T-helper 17 cell (primary cell): ENCODE measurements around the gene ATF4. TPM values are rescaled to one million over a fixed set of nuclear protein-coding genes. Genes with fewer than 3 reads are reported as not detected.

Source experiments
- ATAC-seq: fragments of 150-1000 bp; cut with Tn5 transposase; 2 replicates; pipeline ENCODE4 v1.10.0; 2021; ENCODE audit warnings: mild to moderate bottlenecking, moderate library complexity
- DNase-seq, 3 donors: peaks; one replicate each; pipeline versions ENCODE4 v3.0.0 to v3.0.0-alpha.2; 2020 to 2021
- H3K9me3 ChIP-seq: one replicate; pipeline ENCODE4 v1.7.0; 2013; ENCODE audit warnings: low read length, mild to moderate bottlenecking; ENCODE audit not compliant: control insufficient read depth, poor library complexity, severe bottlenecking
- H3K27ac Mint-ChIP-seq: one replicate; pipeline ENCODE4 v1.8.0; 2022; ENCODE audit warnings: mild to moderate bottlenecking, moderate library complexity, mixed read lengths
- H3K27me3 Mint-ChIP-seq: one replicate; pipeline ENCODE4 v1.8.0; 2022; ENCODE audit warnings: mixed read lengths
- H3K36me3 Mint-ChIP-seq: one replicate; pipeline ENCODE4 v1.8.0; 2022; ENCODE audit warnings: low read depth, mixed read lengths
- H3K4me1 Mint-ChIP-seq: one replicate; pipeline ENCODE4 v1.8.0; 2022; ENCODE audit warnings: mild to moderate bottlenecking, mixed read lengths
- H3K4me3 Mint-ChIP-seq: one replicate; pipeline ENCODE4 v1.8.0; 2022; ENCODE audit warnings: mild to moderate bottlenecking, moderate library complexity, mixed read lengths
- total RNA-seq, 4 donors: library from RNA in 2 of 4; stranded (reverse) in 2 of 4; gene quantifications; one replicate each; pipeline ENCODE4 v1.2.3 and lab custom pipeline; 2022 to 2026

Gene ATF4
- total RNA-seq, 2 donors from 2014 or later: 260 to 333 TPM

- Mint-ChIP-seq H3K27ac (no peak overlapping the region), H3K27me3 (peaks cover 6% of the 10 kb centered on the region), H3K4me3 (no peak overlapping the region), H3K4me1 (peaks cover 6% of the 10 kb centered on the region), H3K36me3 (no peaks in the 10 kb centered on the region)
- ATAC-seq (no peak), DNase-seq (no peak)
- no peaks in the 10 kb centered on the region for H3K9me3 ChIP-seq
These were observed 39.3 kb upstream of the ATF4 start for GRCh38 chr22:39481054-39481453.

- H3K27ac Mint-ChIP-seq: no peak overlapping the region
- H3K9me3 ChIP-seq: no peaks in the 10 kb centered on the region
- H3K36me3 Mint-ChIP-seq: no peaks in the 10 kb centered on the region
- peaks cover 6% of the 10 kb centered on the region for H3K27me3 Mint-ChIP-seq
- ATAC-seq (no peak), DNase-seq (no peak)
- peaks cover 6% of the 10 kb centered on the region for H3K4me1 Mint-ChIP-seq
- no peak overlapping the region for H3K4me3 Mint-ChIP-seq
These were observed 38.8 kb upstream of the ATF4 start for GRCh38 chr22:39481595-39481994.

- no peaks in the 10 kb centered on the region for H3K9me3 ChIP-seq
- no peak overlapping the region for H3K27ac Mint-ChIP-seq
- no peak for ATAC-seq
- H3K4me1 Mint-ChIP-seq: peaks cover 6% of the 10 kb centered on the region
- no peaks in the 10 kb centered on the region for H3K36me3 Mint-ChIP-seq
- DNase-seq: no peak
- H3K27me3 Mint-ChIP-seq: peaks cover 6% of the 10 kb centered on the region
- H3K4me3 Mint-ChIP-seq: no peak overlapping the region
These were observed 37.6 kb upstream of the ATF4 start for GRCh38 chr22:39482768-39483167.

- no peak for DNase-seq
- H3K27me3 Mint-ChIP-seq: no peaks in the 10 kb centered on the region
- no peaks in the 10 kb centered on the region for H3K36me3 Mint-ChIP-seq
- H3K4me1 Mint-ChIP-seq: peaks cover 9% of the 10 kb centered on the region
- no peak for ATAC-seq
- H3K9me3 ChIP-seq: no peaks in the 10 kb centered on the region
- H3K27ac Mint-ChIP-seq: no peak overlapping the region
- H3K4me3 Mint-ChIP-seq: no peak overlapping the region
These were observed 33.2 kb upstream of the ATF4 start for GRCh38 chr22:39486951-39487825.

GRCh38 chr22:39487826-39488520 is 32.4 kb upstream of the ATF4 start:
- DNase-seq (no peak), ATAC-seq (no peak)
- H3K9me3 ChIP-seq: no peaks in the 10 kb centered on the region
- H3K27me3 Mint-ChIP-seq: peaks cover under 1% of the 10 kb centered on the region
- no peak overlapping the region for H3K4me3 Mint-ChIP-seq
- no peak overlapping the region for H3K27ac Mint-ChIP-seq
- peaks cover 9% of the 10 kb centered on the region for H3K4me1 Mint-ChIP-seq
- H3K36me3 Mint-ChIP-seq: no peaks in the 10 kb centered on the region

- H3K9me3 ChIP-seq: no peaks in the 10 kb centered on the region
- no peak overlapping the region for H3K27ac Mint-ChIP-seq
- ATAC-seq: no peak
- no peaks in the 10 kb centered on the region for H3K36me3 Mint-ChIP-seq
- no peak for DNase-seq
- peaks cover 14% of the 10 kb centered on the region for H3K4me1 Mint-ChIP-seq
- no peak overlapping the region for H3K4me3 Mint-ChIP-seq
- H3K27me3 Mint-ChIP-seq: peaks cover 6% of the 10 kb centered on the region
These were observed 31.7 kb upstream of the ATF4 start for GRCh38 chr22:39488563-39489083.

- no peaks in the 10 kb centered on the region for H3K36me3 Mint-ChIP-seq
- no peaks in the 10 kb centered on the region for H3K9me3 ChIP-seq
- DNase-seq (no peak), ATAC-seq (no peak)
- H3K4me1 Mint-ChIP-seq: peaks cover 14% of the 10 kb centered on the region
- H3K27ac Mint-ChIP-seq: no peak overlapping the region
- H3K27me3 Mint-ChIP-seq: peaks cover 6% of the 10 kb centered on the region
- no peak overlapping the region for H3K4me3 Mint-ChIP-seq
These were observed 31.0 kb upstream of the ATF4 start for GRCh38 chr22:39489094-39490068.

GRCh38 chr22:39490135-39490798 is 30.1 kb upstream of the ATF4 start:
- Mint-ChIP-seq H3K4me1 (peaks cover 14% of the 10 kb centered on the region), H3K4me3 (no peak overlapping the region), H3K27ac (no peak overlapping the region), H3K27me3 (peaks cover 6% of the 10 kb centered on the region), H3K36me3 (no peaks in the 10 kb centered on the region)
- DNase-seq (peak; percentile 51 to 62 (median 57)), ATAC-seq (peak; percentile 99)
- H3K9me3 ChIP-seq: no peaks in the 10 kb centered on the region

- H3K27me3 Mint-ChIP-seq: peaks cover 6% of the 10 kb centered on the region
- H3K9me3 ChIP-seq: no peaks in the 10 kb centered on the region
- H3K36me3 Mint-ChIP-seq: no peaks in the 10 kb centered on the region
- no peak overlapping the region for H3K27ac Mint-ChIP-seq
- H3K4me1 Mint-ChIP-seq: peaks cover 14% of the 10 kb centered on the region
- ATAC-seq (no peak), DNase-seq (no peak)
- no peak overlapping the region for H3K4me3 Mint-ChIP-seq
These were observed 29.2 kb upstream of the ATF4 start for GRCh38 chr22:39490966-39491680.

- ATAC-seq (no peak), DNase-seq (no peak)
- Mint-ChIP-seq H3K36me3 (no peaks in the 10 kb centered on the region), H3K4me3 (no peak overlapping the region), H3K4me1 (peaks cover 14% of the 10 kb centered on the region), H3K27ac (no peak overlapping the region), H3K27me3 (peaks cover 6% of the 10 kb centered on the region)
- H3K9me3 ChIP-seq: no peaks in the 10 kb centered on the region
These were observed 28.7 kb upstream of the ATF4 start for GRCh38 chr22:39491696-39492095.

GRCh38 chr22:39492186-39492585 is 28.2 kb upstream of the ATF4 start:
- ATAC-seq: no peak
- H3K36me3 Mint-ChIP-seq: no peaks in the 10 kb centered on the region
- H3K27ac Mint-ChIP-seq: no peak overlapping the region
- peaks cover 14% of the 10 kb centered on the region for H3K4me1 Mint-ChIP-seq
- DNase-seq: no peak
- no peaks in the 10 kb centered on the region for H3K9me3 ChIP-seq
- no peak overlapping the region for H3K4me3 Mint-ChIP-seq
- peaks cover 6% of the 10 kb centered on the region for H3K27me3 Mint-ChIP-seq

- Mint-ChIP-seq H3K27me3 (peaks cover 6% of the 10 kb centered on the region), H3K27ac (no peak overlapping the region), H3K4me3 (no peak overlapping the region), H3K4me1 (peaks cover 14% of the 10 kb centered on the region), H3K36me3 (no peaks in the 10 kb centered on the region)
- ATAC-seq (no peak), DNase-seq (no peak)
- H3K9me3 ChIP-seq: no peaks in the 10 kb centered on the region
These were observed 26.6 kb upstream of the ATF4 start for GRCh38 chr22:39493759-39494158.
